SK-N-SH treated with all-trans-retinoic acid at 6 μM for 48 hours (cell line): ENCODE results near the gene EPB41.

Source experiments
- ATAC-seq: fragments of 200-7000 bp; cut with Tn5 transposase; 3 replicates; pipeline ENCODE4 v1.9.1; 2020; ENCODE audit warnings: mild to moderate bottlenecking, moderate library complexity
- ARNTL ChIP-seq: fragments of 450-650 bp; formaldehyde crosslinking; IDR thresholded peaks from 2 replicates; pipeline ENCODE4 v1.5.0; 2020; ENCODE audit warnings: low read depth, mild to moderate bottlenecking, moderate library complexity, borderline replicate concordance
- BACH2 ChIP-seq: fragments of 250-450 bp; sonication (Bioruptor Pico); IDR thresholded peaks from 2 replicates; pipeline ENCODE4 v1.9.0; 2021; ENCODE audit warnings: mild to moderate bottlenecking, borderline replicate concordance
- CREB5 ChIP-seq: fragments of 250-450 bp; sonication (Bioruptor Pico); IDR thresholded peaks from 2 replicates; pipeline ENCODE4 v1.5.1; 2020; ENCODE audit warnings: low read depth, mild to moderate bottlenecking, moderate library complexity
- CSDC2 ChIP-seq: fragments of 250-450 bp; sonication (Bioruptor Pico); IDR thresholded peaks from 2 replicates; pipeline ENCODE4 v1.5.0; 2020; ENCODE audit warnings: mild to moderate bottlenecking, moderate library complexity
- CSRNP3 ChIP-seq: fragments of 250-450 bp; sonication (Bioruptor Pico); IDR thresholded peaks from 2 replicates; pipeline ENCODE4 v1.5.1; 2021; ENCODE audit warnings: mild to moderate bottlenecking, moderate library complexity
- ESRRG ChIP-seq: fragments of 250-450 bp; sonication (Bioruptor Pico); IDR thresholded peaks from 2 replicates; pipeline ENCODE4 v1.6.1; 2021; ENCODE audit warnings: mild to moderate bottlenecking
- PATZ1 ChIP-seq: fragments of 250-450 bp; sonication (Bioruptor Pico); IDR thresholded peaks from 2 replicates; pipeline ENCODE4 v1.8.0; 2020; ENCODE audit warnings: mild to moderate bottlenecking, moderate library complexity, borderline replicate concordance
- PPARA ChIP-seq: fragments of 250-450 bp; sonication (Bioruptor Pico); IDR thresholded peaks from 2 replicates; pipeline ENCODE4 v1.5.0; 2020; ENCODE audit warnings: mild to moderate bottlenecking, borderline replicate concordance
- RARB ChIP-seq: fragments of 250-450 bp; sonication (Bioruptor Pico); IDR thresholded peaks from 2 replicates; pipeline ENCODE4 v1.8.0; 2021; ENCODE audit warnings: mild to moderate bottlenecking, moderate library complexity
- SNAI2 ChIP-seq: fragments of 250-450 bp; sonication (Bioruptor Pico); IDR thresholded peaks from 2 replicates; pipeline ENCODE4 v1.5.0; 2020; ENCODE audit warnings: mild to moderate bottlenecking, moderate library complexity
- TCF4 ChIP-seq: fragments of 250-450 bp; sonication (Bioruptor Pico); IDR thresholded peaks from 2 replicates; pipeline ENCODE4 v1.8.0; 2021; ENCODE audit warnings: mild to moderate bottlenecking, moderate library complexity, borderline replicate concordance
- TOX ChIP-seq: fragments of 250-450 bp; sonication (Bioruptor Pico); IDR thresholded peaks from 2 replicates; pipeline ENCODE4 v1.8.0; 2021; ENCODE audit warnings: mild to moderate bottlenecking, moderate library complexity, borderline replicate concordance
- TSHZ2 ChIP-seq: fragments of 250-450 bp; sonication (Bioruptor Pico); IDR thresholded peaks from 2 replicates; pipeline ENCODE4 v1.5.0; 2020; ENCODE audit warnings: mild to moderate bottlenecking, moderate library complexity
- ZC3H10 ChIP-seq: fragments of 250-450 bp; sonication (Bioruptor Pico); IDR thresholded peaks from 2 replicates; pipeline ENCODE4 v1.5.1; 2021; ENCODE audit warnings: mild to moderate bottlenecking, moderate library complexity
- ZFP3 ChIP-seq: fragments of 250-450 bp; sonication (Bioruptor Pico); IDR thresholded peaks from 2 replicates; pipeline ENCODE4 v1.5.0; 2020; ENCODE audit warnings: mild to moderate bottlenecking, moderate library complexity
- ZFP30 ChIP-seq: fragments of 450-650 bp; formaldehyde crosslinking; IDR thresholded peaks from 2 replicates; pipeline ENCODE4 v1.5.0; 2022; ENCODE audit warnings: mild to moderate bottlenecking, moderate library complexity
- ZNF565 ChIP-seq: fragments of 450-650 bp; formaldehyde crosslinking; conservative IDR thresholded peaks from 2 replicates; pipeline ENCODE4 v1.5.0; 2020; ENCODE audit warnings: low read depth, mild to moderate bottlenecking, moderate library complexity

The EPB41 gene

GRCh38 chr1:28890435-28890834 lies 23.9 kb upstream of the EPB41 start:
- no peak for TF ChIP-seq CSDC2
- TF ChIP-seq ZFP30 (CRISPR knock-in tag): no peak
- TF ChIP-seq BACH2 (CRISPR knock-in tag): no peak
- TF ChIP-seq CREB5 (CRISPR knock-in tag): no peak
- TF ChIP-seq TSHZ2 (CRISPR knock-in tag): no peak
- TF ChIP-seq TCF4 (CRISPR knock-in tag): no peak
- ATAC-seq: no peak

GRCh38 chr1:28890836-28891235 lies 23.5 kb upstream of the EPB41 start:
- no peak for TF ChIP-seq ESRRG (CRISPR knock-in tag)

GRCh38 chr1:28891256-28891655 lies 23.1 kb upstream of the EPB41 start:
- TF ChIP-seq SNAI2 (no peak), PPARA (CRISPR knock-in tag) (no peak), ZFP30 (CRISPR knock-in tag) (no peak), CREB5 (CRISPR knock-in tag) (no peak)
- no peak for ATAC-seq

More at GRCh38 chr1:28890836-28891235, 23.5 kb upstream of the EPB41 start:
- ATAC-seq: no peak

- TF ChIP-seq CSRNP3 (CRISPR knock-in tag) (no peak), PATZ1 (no peak), ZC3H10 (CRISPR knock-in tag) (no peak), ZFP3 (CRISPR knock-in tag) (no peak)
- peak; percentile 56 for ATAC-seq
These were observed 20.8 kb upstream of the EPB41 start for GRCh38 chr1:28893403-28894102.

GRCh38 chr1:28894785-28895184 lies 19.6 kb upstream of the EPB41 start:
- ATAC-seq: no peak
- no peak for TF ChIP-seq CSRNP3 (CRISPR knock-in tag)
- no peak for TF ChIP-seq ZFP3 (CRISPR knock-in tag)
- TF ChIP-seq RARB (CRISPR knock-in tag): no peak
- TF ChIP-seq CREB5 (CRISPR knock-in tag): no peak
- no peak for TF ChIP-seq ARNTL (CRISPR knock-in tag)
- no peak for TF ChIP-seq TSHZ2 (CRISPR knock-in tag)
- no peak for TF ChIP-seq ZNF565 (CRISPR knock-in tag)
- no peak for TF ChIP-seq TOX
- no peak for TF ChIP-seq SNAI2
